ENCODE measurements around the gene GPR161. TPM values are rescaled to one million over a fixed set of nuclear protein-coding genes. Genes with fewer than 3 reads are reported as not detected.

The GPR161 gene
- total RNA-seq, 3 donors from 2014 or later, result 2.2 to 13.1 (median 4.2) TPM

GRCh38 chr1:168146160-168146539 lies 9.4 kb upstream of the GPR161 start:
- no peaks in the 10 kb centered on the region for H3K4me1 ChIP-seq (ENCODE audit: low read depth)
- no peak for TF ChIP-seq CTCF (IDR thresholded peaks at IDR 0.05)
- no peaks in the 10 kb centered on the region for H3K36me3 ChIP-seq (ENCODE audit: low read depth)
- H3K4me3 ChIP-seq, result no peak overlapping the region
- intact Hi-C loops (cut with DNase I, micrococcal nuclease), result no loop called here
- ATAC-seq (no peak), DNase-seq (no peak)
- no peaks in the 10 kb centered on the region for H3K9me3 ChIP-seq

DNA sequence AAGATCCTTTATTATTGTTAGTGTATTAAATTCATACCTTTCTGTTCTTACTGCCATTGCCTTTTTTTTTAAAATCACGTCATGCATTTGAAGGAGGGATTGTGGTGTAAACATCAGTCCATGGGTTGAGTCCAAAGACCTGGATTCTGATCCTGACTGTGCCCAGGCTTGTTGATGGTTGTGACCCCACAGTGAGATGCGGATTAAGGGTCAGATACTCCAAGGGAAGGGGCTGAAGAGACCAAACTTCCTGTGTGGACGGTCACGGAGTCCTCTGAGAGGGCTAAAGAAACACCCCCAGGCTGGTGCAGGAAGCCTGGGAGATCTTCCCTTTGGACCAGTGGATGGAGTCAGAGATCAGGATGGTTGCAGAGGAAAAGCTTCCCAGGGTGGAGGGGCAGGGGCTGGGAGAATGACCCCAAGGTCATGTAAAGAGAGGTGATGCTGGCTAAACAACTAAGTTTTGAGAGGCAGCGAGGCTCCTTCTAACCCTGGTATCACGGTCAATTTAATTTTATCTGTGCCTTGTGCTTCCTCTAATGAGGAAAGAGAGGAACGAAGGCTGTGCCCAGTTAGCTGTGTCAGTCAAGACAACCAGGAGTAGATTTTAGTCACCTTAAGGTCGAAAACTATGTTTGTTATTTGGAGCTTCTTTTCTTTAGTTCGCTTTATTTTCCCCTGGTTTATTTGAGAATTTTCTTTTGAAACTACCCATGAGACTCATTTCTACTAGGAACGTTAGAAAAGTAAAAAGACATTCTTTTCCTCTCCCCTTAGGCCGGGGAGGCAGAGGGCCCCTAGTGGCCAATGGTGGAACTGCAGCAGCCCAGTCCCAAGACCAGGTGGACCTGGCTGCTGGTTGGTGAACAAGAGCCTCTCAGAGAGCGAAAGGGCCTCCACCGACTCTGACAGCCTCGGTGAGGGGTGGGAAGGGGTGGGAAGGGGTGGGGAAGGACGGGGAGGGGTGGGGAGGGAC lies 8.7 kb upstream of the GPR161 start:
- no peaks in the 10 kb centered on the region for H3K36me3 ChIP-seq (ENCODE audit: low read depth)

GRCh38 chr1:168141871-168142385 lies 5.2 kb upstream of the GPR161 start:
- no peak overlapping the region for H3K4me3 ChIP-seq
- intact Hi-C loops (cut with DNase I, micrococcal nuclease), result no loop called here
- H3K36me3 ChIP-seq (ENCODE audit: low read depth), result no peaks in the 10 kb centered on the region
- TF ChIP-seq CTCF (IDR thresholded peaks at IDR 0.05), result no peak
- DNase-seq (no peak), ATAC-seq (no peak)
- H3K9me3 ChIP-seq, result no peaks in the 10 kb centered on the region
- H3K4me1 ChIP-seq (ENCODE audit: low read depth), result no peaks in the 10 kb centered on the region

More for the DNA sequence above, 8.7 kb upstream of the GPR161 start:
- peak; percentile 99 for ATAC-seq
- Histone ChIP-seq H3K9me3 (no peaks in the 10 kb centered on the region), H3K4me3 (no peak overlapping the region), H3K4me1 (ENCODE audit: low read depth) (no peaks in the 10 kb centered on the region)
- intact Hi-C loops (cut with DNase I, micrococcal nuclease), result no loop called here
- DNase-seq, result peak; percentile 85 to 93 (median 92)
- TF ChIP-seq CTCF (IDR thresholded peaks at IDR 0.05), result peak; percentile 99

- no peaks in the 10 kb centered on the region for H3K36me3 ChIP-seq (ENCODE audit: low read depth)
- no peak for TF ChIP-seq CTCF (IDR thresholded peaks at IDR 0.05)
- intact Hi-C loops (cut with DNase I, micrococcal nuclease), result no loop called here
- peaks cover 5% of the 10 kb centered on the region for H3K4me1 ChIP-seq (ENCODE audit: low read depth)
- no peak for DNase-seq
- H3K4me3 ChIP-seq, result no peak overlapping the region
- ATAC-seq, result no peak
- no peaks in the 10 kb centered on the region for H3K9me3 ChIP-seq
Measured at GRCh38 chr1:168139070-168139469, 2.3 kb upstream of the GPR161 start.

GRCh38 chr1:168138134-168138533 lies 1.4 kb upstream of the GPR161 start:
- no peak for ATAC-seq
- no peak for DNase-seq

More at GRCh38 chr1:168138134-168138533, 1.4 kb upstream of the GPR161 start:
- TF ChIP-seq CTCF (IDR thresholded peaks at IDR 0.05), result no peak
- H3K9me3 ChIP-seq, result no peaks in the 10 kb centered on the region
- H3K4me3 ChIP-seq, result no peak overlapping the region
- intact Hi-C loops (cut with DNase I, micrococcal nuclease), result no loop called here
- H3K4me1 ChIP-seq (ENCODE audit: low read depth), result peaks cover 5% of the 10 kb centered on the region
- no peaks in the 10 kb centered on the region for H3K36me3 ChIP-seq (ENCODE audit: low read depth)

All from mucosa of descending colon (tissue), 3 donors.